Measurements from ENCODE around the gene SCN3A.

GRCh38 chr2:165057308-165057707, 146.5 kb downstream of the SCN3A start:
- TF ChIP-seq CTCF (IDR thresholded peaks at IDR 0.05), result no peak
- no peak for TF ChIP-seq POLR2A (IDR thresholded peaks at IDR 0.05)
